Natural killer cell (primary cell): Measurements from ENCODE around the gene SCAPER. TPM values are rescaled to one million over a fixed set of nuclear protein-coding genes. Genes with fewer than 3 reads are reported as not detected.

Experiments used
- ATAC-seq, 3 donors: fragments of 150-1000 bp in 2 of 3; fragments of 200-7000 bp in 1 of 3; cut with Tn5 transposase; 1 replicate in 1 of 3; 2 replicates in 2 of 3; pipeline ENCODE4 v1.10.0; 2021; ENCODE audit warnings: mild to moderate bottlenecking in 2 of 3, moderate library complexity in 2 of 3
- DNase-seq, 2 donors: peaks; one replicate each; pipeline versions ENCODE4 v3.0.0 to v3.0.0-alpha.2; 2013 to 2021; ENCODE audit warnings: mixed read lengths in 1 of 2
- H3K27ac ChIP-seq: one replicate; pipeline ENCODE4 v1.5.1; 2013; ENCODE audit warnings: mild to moderate bottlenecking, low read length
- H3K27me3 ChIP-seq: one replicate; pipeline ENCODE4 v1.6.1; 2013; ENCODE audit warnings: low read length; ENCODE audit not compliant: control insufficient read depth, insufficient read depth
- H3K36me3 ChIP-seq: one replicate; pipeline ENCODE4 v1.6.1; 2013; ENCODE audit warnings: low read length; ENCODE audit not compliant: control insufficient read depth, insufficient read depth
- H3K4me1 ChIP-seq: one replicate; pipeline ENCODE4 v1.6.1; 2013; ENCODE audit warnings: low read length; ENCODE audit not compliant: control insufficient read depth, insufficient read depth
- H3K4me3 ChIP-seq: one replicate; pipeline ENCODE4 v1.5.1; 2013; ENCODE audit warnings: low read length
- H3K9me3 ChIP-seq: one replicate; pipeline ENCODE4 v1.6.1; 2013; ENCODE audit warnings: low read length; ENCODE audit not compliant: control insufficient read depth, insufficient read depth
- H3K27ac Mint-ChIP-seq, 2 donors: one replicate each; pipeline ENCODE4 v1.8.0; 2022; ENCODE audit warnings: mild to moderate bottlenecking in 2 of 2, mixed read lengths in 2 of 2, moderate library complexity in 1 of 2
- H3K27me3 Mint-ChIP-seq, 2 donors: one replicate each; pipeline ENCODE4 v1.8.0; 2022; ENCODE audit warnings: low read depth in 2 of 2, mixed read lengths in 2 of 2
- H3K36me3 Mint-ChIP-seq: one replicate; pipeline ENCODE4 v1.8.0; 2022; ENCODE audit warnings: mixed read lengths
- H3K4me1 Mint-ChIP-seq, 2 donors: one replicate each; pipeline ENCODE4 v1.8.0; 2022; ENCODE audit warnings: mixed read lengths in 2 of 2
- H3K4me3 Mint-ChIP-seq: one replicate; pipeline ENCODE4 v1.8.0; 2022; ENCODE audit warnings: mild to moderate bottlenecking, moderate library complexity, mixed read lengths
- H3K9me3 Mint-ChIP-seq, 2 donors: one replicate each; pipeline ENCODE4 v1.8.0; 2022; ENCODE audit warnings: mixed read lengths in 2 of 2
- WGBS: methylation state at CpG from one replicate; pipeline ENCODE4 v1.1.7; 2013; ENCODE audit warnings: missing lambda C conversion rate; ENCODE audit not compliant: insufficient coverage; 5-methylcytosine and 5-hydroxymethylcytosine counted together
- intact Hi-C: fragments of 100-400 bp; cut with micrococcal nuclease; formaldehyde crosslinking; loops from one replicate; pipeline ENCODE4 v1.14.2; 2022
- total RNA-seq, 4 donors: library from RNA; stranded (reverse); fragments of 120-200 nt in 1 of 4; gene quantifications; one replicate each; pipeline versions ENCODE4 v1.2.3 to v1.2.4, GENCODE V29; 2013 to 2022
- TF ChIP-seq, protein P1 (sequence below): fragments of 200-600 bp; IDR thresholded peaks from one replicate; pipeline ENCODE4 v1.8.0; 2022; ENCODE audit warnings: antibody characterized with exemption

The SCAPER gene
- total RNA-seq, 3 donors from 2014 or later (not counting 1 experiment from before 2014, with no cell fraction given) = 48.1 to 53.6 (median 51.8) TPM

- Mint-ChIP-seq H3K27ac (no peak overlapping the region), H3K9me3 (no peaks in the 10 kb centered on the region), H3K27me3 (no peaks in the 10 kb centered on the region), H3K4me3 (no peak overlapping the region), H3K4me1 (no peaks in the 10 kb centered on the region), H3K36me3 (no peaks in the 10 kb centered on the region)
- H3K4me1 ChIP-seq = no peaks in the 10 kb centered on the region
- peaks cover 3% of the 10 kb centered on the region for H3K36me3 ChIP-seq
- no peak for DNase-seq
- intact Hi-C loops = no loop called here
- ATAC-seq = no peak
- H3K27me3 ChIP-seq = no peaks in the 10 kb centered on the region
- no CpG with 5 or more reads among the region's 2 CpGs for WGBS
- TF ChIP-seq, protein P1, sequence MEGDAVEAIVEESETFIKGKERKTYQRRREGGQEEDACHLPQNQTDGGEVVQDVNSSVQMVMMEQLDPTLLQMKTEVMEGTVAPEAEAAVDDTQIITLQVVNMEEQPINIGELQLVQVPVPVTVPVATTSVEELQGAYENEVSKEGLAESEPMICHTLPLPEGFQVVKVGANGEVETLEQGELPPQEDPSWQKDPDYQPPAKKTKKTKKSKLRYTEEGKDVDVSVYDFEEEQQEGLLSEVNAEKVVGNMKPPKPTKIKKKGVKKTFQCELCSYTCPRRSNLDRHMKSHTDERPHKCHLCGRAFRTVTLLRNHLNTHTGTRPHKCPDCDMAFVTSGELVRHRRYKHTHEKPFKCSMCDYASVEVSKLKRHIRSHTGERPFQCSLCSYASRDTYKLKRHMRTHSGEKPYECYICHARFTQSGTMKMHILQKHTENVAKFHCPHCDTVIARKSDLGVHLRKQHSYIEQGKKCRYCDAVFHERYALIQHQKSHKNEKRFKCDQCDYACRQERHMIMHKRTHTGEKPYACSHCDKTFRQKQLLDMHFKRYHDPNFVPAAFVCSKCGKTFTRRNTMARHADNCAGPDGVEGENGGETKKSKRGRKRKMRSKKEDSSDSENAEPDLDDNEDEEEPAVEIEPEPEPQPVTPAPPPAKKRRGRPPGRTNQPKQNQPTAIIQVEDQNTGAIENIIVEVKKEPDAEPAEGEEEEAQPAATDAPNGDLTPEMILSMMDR = no peak
- no peak overlapping the region for H3K4me3 ChIP-seq
- no peak overlapping the region for H3K27ac ChIP-seq
- no peaks in the 10 kb centered on the region for H3K9me3 ChIP-seq
Observed at GRCh38 chr15:76668900-76669299, 236.2 kb downstream of the SCAPER start.

- Mint-ChIP-seq H3K4me3 (no peak overlapping the region), H3K27me3 (no peaks in the 10 kb centered on the region), H3K4me1 (no peaks in the 10 kb centered on the region), H3K27ac (no peak overlapping the region), H3K36me3 (no peaks in the 10 kb centered on the region), H3K9me3 (no peaks in the 10 kb centered on the region)
- TF ChIP-seq, protein P1 = no peak
- peaks cover 3% of the 10 kb centered on the region for H3K36me3 ChIP-seq
- no peaks in the 10 kb centered on the region for H3K9me3 ChIP-seq
- no peak overlapping the region for H3K4me3 ChIP-seq
- intact Hi-C loops = no loop called here
- ATAC-seq (no peak), DNase-seq (no peak)
- no peaks in the 10 kb centered on the region for H3K4me1 ChIP-seq
- H3K27ac ChIP-seq = no peak overlapping the region
- WGBS = 77% methylated on average over 4 of the region's 4 CpGs
- H3K27me3 ChIP-seq = no peaks in the 10 kb centered on the region
Observed at GRCh38 chr15:76667943-76668715, 237.0 kb downstream of the SCAPER start.

DNA sequence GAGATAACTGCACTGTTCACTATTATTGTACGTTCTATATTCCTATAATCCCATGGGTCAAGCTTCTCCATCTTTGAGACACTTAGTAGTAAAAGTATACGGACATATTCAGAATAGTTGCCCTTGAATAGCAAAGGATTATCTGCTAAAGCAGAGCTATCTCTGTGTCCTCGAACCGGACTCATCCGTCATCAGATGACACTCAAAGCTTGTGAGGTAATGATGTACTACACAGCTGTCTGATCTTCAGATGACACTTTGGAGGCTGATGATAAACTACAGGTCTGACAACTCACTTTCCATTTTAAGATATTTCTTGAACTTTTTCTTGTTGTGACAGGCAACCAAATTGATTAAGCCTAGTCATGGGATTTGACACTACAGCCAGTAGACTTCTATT lies 240.2 kb downstream of the SCAPER start:
- Mint-ChIP-seq H3K9me3 (no peaks in the 10 kb centered on the region), H3K27me3 (no peaks in the 10 kb centered on the region), H3K4me1 (no peaks in the 10 kb centered on the region), H3K4me3 (no peak overlapping the region), H3K27ac (no peak overlapping the region), H3K36me3 (peaks cover 13% of the 10 kb centered on the region)
- H3K36me3 ChIP-seq = peaks cover 3% of the 10 kb centered on the region
- ATAC-seq (no peak), DNase-seq (no peak)
- H3K27ac ChIP-seq = no peak overlapping the region
- no peak overlapping the region for H3K4me3 ChIP-seq
- no peaks in the 10 kb centered on the region for H3K27me3 ChIP-seq
- H3K4me1 ChIP-seq = no peaks in the 10 kb centered on the region
- H3K9me3 ChIP-seq = no peaks in the 10 kb centered on the region
- TF ChIP-seq, protein P1 = no peak
- intact Hi-C loops = no loop called here
- WGBS = 99% methylated on average over 5 of the region's 5 CpGs

DNA sequence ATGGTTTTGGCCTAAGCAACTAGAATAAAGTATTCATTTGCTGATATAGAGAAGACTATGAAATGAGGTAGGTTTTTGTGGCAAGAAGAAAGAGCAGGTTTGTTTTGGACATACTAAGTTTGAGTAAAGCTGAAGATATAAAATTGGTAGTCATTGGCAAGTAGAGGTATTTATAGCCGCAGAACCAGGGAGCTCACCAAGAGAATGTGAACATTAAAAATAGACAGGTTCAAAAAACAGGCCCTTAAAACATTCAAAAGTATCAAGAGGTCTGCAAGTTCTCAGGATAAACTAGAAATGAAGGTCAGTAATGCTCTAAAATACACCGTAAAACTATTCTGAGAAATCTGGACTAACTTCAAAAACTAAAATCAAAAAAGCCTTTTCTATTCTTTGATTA lies 240.7 kb downstream of the SCAPER start:
- H3K9me3 Mint-ChIP-seq = no peaks in the 10 kb centered on the region

More for the DNA sequence above, 240.7 kb downstream of the SCAPER start:
- peaks cover 13% of the 10 kb centered on the region for H3K36me3 Mint-ChIP-seq
- H3K4me1 Mint-ChIP-seq = no peaks in the 10 kb centered on the region
- no peak overlapping the region for H3K27ac ChIP-seq
- no peak overlapping the region for H3K27ac Mint-ChIP-seq
- intact Hi-C loops = no loop called here
- H3K4me3 Mint-ChIP-seq = no peak overlapping the region
- H3K4me1 ChIP-seq = no peaks in the 10 kb centered on the region
- no peak for DNase-seq
- no peak for ATAC-seq
- WGBS = 100% methylated on average over 2 of the region's 2 CpGs
- TF ChIP-seq, protein P1 = no peak
- peaks cover 3% of the 10 kb centered on the region for H3K36me3 ChIP-seq
- no peaks in the 10 kb centered on the region for H3K27me3 ChIP-seq
- H3K9me3 ChIP-seq = no peaks in the 10 kb centered on the region
- no peak overlapping the region for H3K4me3 ChIP-seq
- no peaks in the 10 kb centered on the region for H3K27me3 Mint-ChIP-seq
